H1 (cell line): ENCODE data around the gene SV2A. TPM values are rescaled to one million over a fixed set of nuclear protein-coding genes. Genes with fewer than 3 reads are reported as not detected.

ENCODE experiments used
- CTCF ChIA-PET: fragments of 300-600 bp; sonication (Branson Sonifier 250); formaldehyde crosslinking; loops from one replicate; lab custom pipeline; 2021; ENCODE audit not compliant: partially characterized antibody; lab: Charles Lee
- POLR2A ChIA-PET: fragments of 300-600 bp; sonication (Branson Sonifier 250); formaldehyde crosslinking; loops from one replicate; lab custom pipeline; 2021; ENCODE audit warnings: inconsistent platforms; ENCODE audit not compliant: partially characterized antibody; lab: Charles Lee
- DNase-seq, 2 experiments: peaks; one replicate each; pipeline versions ENCODE4 v3.0.0 to v3.0.0-alpha.2; 2010 to 2022; ENCODE audit warnings: low spot score in 2 of 2, low read depth in 1 of 2, mixed read lengths in 1 of 2
- FAIRE-seq: peaks from 2 replicates; lab custom pipeline; 2011; peaks lifted over from hg19 to GRCh38; lab: Jason Lieb, UNC
- H2AFZ ChIP-seq: 2 replicates; pipeline ENCODE4 v1.8.1; 2012; ENCODE audit warnings: low read length, inconsistent platforms
- H2AK5ac ChIP-seq: 2 replicates; pipeline ENCODE4 v1.6.1; 2013; ENCODE audit warnings: low read depth, low read length
- H2BK120ac ChIP-seq: replicated peaks from 2 replicates; pipeline ENCODE3; 2013; ENCODE audit warnings: low read depth, low read length, inconsistent platforms
- H2BK12ac ChIP-seq: 2 replicates; pipeline ENCODE4 v1.6.1; 2013; ENCODE audit warnings: low read depth, low read length
- H2BK15ac ChIP-seq: 2 replicates; pipeline ENCODE4 v1.6.1; 2013; ENCODE audit warnings: low read length
- H2BK20ac ChIP-seq: 2 replicates; pipeline ENCODE4 v1.6.1; 2013; ENCODE audit warnings: low read length
- H2BK5ac ChIP-seq: 2 replicates; pipeline ENCODE4 v1.6.1; 2013; ENCODE audit warnings: low read depth, low read length
- H3K14ac ChIP-seq: 2 replicates; pipeline ENCODE4 v1.6.1; 2013; ENCODE audit warnings: inconsistent platforms; ENCODE audit not compliant: insufficient read length
- H3K18ac ChIP-seq: 2 replicates; pipeline ENCODE4 v1.6.1; 2013; ENCODE audit warnings: low read length; ENCODE audit errors: extremely low read depth
- H3K23ac ChIP-seq: 2 replicates; pipeline ENCODE4 v1.6.1; 2013; ENCODE audit warnings: inconsistent platforms; ENCODE audit not compliant: insufficient read length
- H3K23me2 ChIP-seq: 2 replicates; pipeline ENCODE4 v1.6.1; 2013; ENCODE audit warnings: low read depth, low read length
- H3K27ac ChIP-seq: 2 replicates; pipeline ENCODE4 v1.6.1; 2011; ENCODE audit warnings: low read depth, low read length, inconsistent platforms
- H3K27me3 ChIP-seq, 4 experiments: replicated peaks in 1 of 4; 1 replicate in 1 of 4; 2 replicates in 3 of 4; pipeline versions ENCODE4 v1.6.1 to v1.8.1; 2011 to 2013; ENCODE audit warnings: low read length in 3 of 4, mild to moderate bottlenecking in 3 of 4, inconsistent platforms in 2 of 4, mixed read lengths in 2 of 4, moderate library complexity in 1 of 4; ENCODE audit not compliant: control insufficient read depth in 3 of 4, insufficient read depth in 3 of 4; ENCODE audit errors: extremely low read depth in 1 of 4
- H3K36me3 ChIP-seq, 4 experiments: 2 replicates each; pipeline versions ENCODE4 v1.6.1 to v1.8.1; 2011 to 2013; ENCODE audit warnings: mild to moderate bottlenecking in 4 of 4, low read length in 3 of 4, moderate library complexity in 2 of 4, control low read depth in 1 of 4, inconsistent platforms in 1 of 4; ENCODE audit not compliant: insufficient read depth in 4 of 4, control insufficient read depth in 2 of 4
- H3K4ac ChIP-seq: replicated peaks from 2 replicates; pipeline ENCODE3; 2013; ENCODE audit warnings: low read length, low read depth, mixed read lengths, inconsistent platforms; ENCODE audit not compliant: insufficient read length
- H3K4me1 ChIP-seq, 4 experiments: replicated peaks in 1 of 4; 1 replicate in 1 of 4; 2 replicates in 3 of 4; pipeline versions ENCODE4 v1.6.1 to v1.8.1; 2011 to 2013; ENCODE audit warnings: low read length in 3 of 4, inconsistent platforms in 2 of 4, mixed read lengths in 1 of 4; ENCODE audit not compliant: insufficient read depth in 4 of 4, control insufficient read depth in 3 of 4
- H3K4me2 ChIP-seq, 2 experiments: 2 replicates each; pipeline versions ENCODE4 v1.6.1 to v1.8.1; 2011 to 2013; ENCODE audit warnings: low read depth in 2 of 2, low read length in 2 of 2, control low read depth in 1 of 2, inconsistent platforms in 1 of 2, mild to moderate bottlenecking in 1 of 2; ENCODE audit not compliant: insufficient read depth in 1 of 2
- H3K4me3 ChIP-seq, 4 experiments: fragments of 200-600, 300-600 bp in 1 of 4; sonication (generic), shearing (Covaris generic), sonication (Bioruptor Twin) in 1 of 4; 2 replicates each; pipeline versions ENCODE4 v1.5.1 to v1.8.1; 2011 to 2016; ENCODE audit warnings: low read length in 4 of 4, low read depth in 3 of 4, control low read depth in 2 of 4, inconsistent platforms in 2 of 4, mild to moderate bottlenecking in 2 of 4, mixed read lengths in 1 of 4, moderate library complexity in 1 of 4; ENCODE audit not compliant: insufficient read depth in 2 of 4; ENCODE audit errors: extremely low read depth in 1 of 4
- H3K56ac ChIP-seq: replicated peaks from 2 replicates; pipeline ENCODE3; 2013; ENCODE audit warnings: low read depth, mild to moderate bottlenecking, mixed read lengths, low read length, inconsistent platforms; ENCODE audit not compliant: insufficient read length
- H3K79me1 ChIP-seq: 2 replicates; pipeline ENCODE4 v1.6.1; 2013; ENCODE audit warnings: low read depth, low read length, control low read depth
- H3K79me2 ChIP-seq, 2 experiments: 2 replicates each; pipeline versions ENCODE4 v1.6.1 to v1.8.1; 2012 to 2013; ENCODE audit warnings: low read length in 2 of 2, mild to moderate bottlenecking in 2 of 2, inconsistent platforms in 1 of 2; ENCODE audit not compliant: insufficient read depth in 2 of 2, control insufficient read depth in 1 of 2
- H3K9ac ChIP-seq, 4 experiments: replicated peaks in 1 of 4; 1 replicate in 1 of 4; 2 replicates in 3 of 4; pipeline versions ENCODE4 v1.6.1 to v1.8.1; 2011 to 2013; ENCODE audit warnings: low read depth in 3 of 4, low read length in 3 of 4, control low read depth in 2 of 4, mild to moderate bottlenecking in 2 of 4, moderate library complexity in 2 of 4, inconsistent platforms in 1 of 4; ENCODE audit errors: extremely low read depth in 1 of 4
- H3K9me3 ChIP-seq, 2 experiments: 2 replicates each; pipeline versions ENCODE4 v1.6.1 to v1.8.1; 2012 to 2013; ENCODE audit warnings: mild to moderate bottlenecking in 2 of 2, moderate library complexity in 2 of 2, control low read depth in 1 of 2, inconsistent platforms in 1 of 2, low read depth in 1 of 2, low read length in 1 of 2, mixed read lengths in 1 of 2; ENCODE audit not compliant: insufficient read depth in 2 of 2
- H4K20me1 ChIP-seq, 2 experiments: replicated peaks in 1 of 2; 2 replicates each; pipeline versions ENCODE3 to v1.8.1; 2011 to 2013; ENCODE audit warnings: inconsistent platforms in 2 of 2, low read length in 2 of 2, mild to moderate bottlenecking in 1 of 2; ENCODE audit not compliant: insufficient read depth in 2 of 2, control insufficient read depth in 1 of 2
- H4K5ac ChIP-seq: 2 replicates; pipeline ENCODE4 v1.6.1; 2013; ENCODE audit warnings: low read length, low read depth, mixed read lengths, inconsistent platforms; ENCODE audit not compliant: insufficient read length
- H4K8ac ChIP-seq: 2 replicates; pipeline ENCODE4 v1.8.0; 2013; ENCODE audit warnings: mild to moderate bottlenecking, moderate library complexity, low read length, inconsistent platforms; ENCODE audit not compliant: insufficient read depth; ENCODE audit errors: extremely low read depth
- H4K91ac ChIP-seq: replicated peaks from 2 replicates; pipeline ENCODE3; 2013; ENCODE audit warnings: low read length, mixed read lengths, inconsistent platforms; ENCODE audit not compliant: insufficient read length
- CHD2 ChIP-seq: IDR thresholded peaks from 2 replicates; pipeline ENCODE4 v1.6.1; 2012; ENCODE audit warnings: low read length, improper control_type of control experiment
- CREB1 ChIP-seq: IDR thresholded peaks from 2 replicates; pipeline ENCODE4 v1.6.1; 2012; ENCODE audit warnings: inconsistent platforms
- JUND ChIP-seq: IDR thresholded peaks from 2 replicates; pipeline ENCODE4 v1.6.1; 2011; ENCODE audit warnings: mild to moderate bottlenecking, improper control_type of control experiment, low read length
- NANOG ChIP-seq: IDR thresholded peaks from 2 replicates; pipeline ENCODE4 v1.6.1; 2011; ENCODE audit warnings: low read length, low read depth, mild to moderate bottlenecking, inconsistent platforms; ENCODE audit not compliant: insufficient read depth, poor library complexity, severe bottlenecking
- PHF8 ChIP-seq: fragments of 200-600 bp; sonication (generic); conservative IDR thresholded peaks from 2 replicates; pipeline ENCODE4 v1.7.1; 2012; ENCODE audit warnings: low read depth, mild to moderate bottlenecking, inconsistent platforms, low read length, moderate library complexity
- POLR2AphosphoS5 ChIP-seq: IDR thresholded peaks from 2 replicates; pipeline ENCODE4 v1.6.1; 2011; ENCODE audit warnings: low read depth, low read length
- SAP30 ChIP-seq: fragments of 300-600 bp; sonication (generic); IDR thresholded peaks from 2 replicates; pipeline ENCODE4 v1.7.1; 2012; ENCODE audit warnings: low read length, moderate library complexity, mild to moderate bottlenecking, inconsistent platforms; ENCODE audit not compliant: insufficient read depth, insufficient replicate concordance
- TCF12 ChIP-seq: IDR thresholded peaks from 2 replicates; pipeline ENCODE4 v1.6.1; 2011; ENCODE audit warnings: low read depth, mild to moderate bottlenecking, low read length
- WGBS, 2 experiments: shearing (Covaris generic) in 1 of 2; methylation state at CpG; one replicate each; pipeline versions ENCODE4 v1.1.6 to v1.1.7; 2013 to 2015; ENCODE audit warnings: low lambda C conversion rate in 2 of 2, mixed read lengths in 2 of 2, inconsistent platforms in 1 of 2, low coverage in 1 of 2, missing lambda C conversion rate in 1 of 2; ENCODE audit not compliant: insufficient replicate concordance in 2 of 2, insufficient coverage in 1 of 2, insufficient read length in 1 of 2; ENCODE audit errors: extremely low coverage in 1 of 2, missing lambda C conversion rate in 1 of 2; 5-methylcytosine and 5-hydroxymethylcytosine counted together
- polyA plus RNA-seq, 7 experiments: library from polyadenylated mRNA; depleted of rRNA in 3 of 7; stranded (reverse) in 5 of 7; unstranded in 2 of 7; fragments of >200 nt in 5 of 7; fragments of 200-250 nt in 2 of 7; gene quantifications; 1 replicate in 5 of 7; 2 replicates in 1 of 7; 4 replicates in 1 of 7; pipeline versions ENCODE4 v1.2.1 to v1.2.3, GENCODE V29; 2011 to 2013; ENCODE audit warnings: missing spikeins in 2 of 7, mixed read lengths in 2 of 7
- total RNA-seq: library from RNA; stranded (reverse); fragmentation: NEBNext Ultra II Directional; extraction: Animal tissue kit (Norgen Biotek cat#: 25700); gene quantifications from 2 replicates; pipeline ENCODE4 v1.2.1, GENCODE V29; 2021
- TF ChIP-seq, protein P1 (sequence below): IDR thresholded peaks from 2 replicates; pipeline ENCODE4 v1.6.1; 2012; ENCODE audit warnings: low read length, inconsistent platforms

SV2A gene
- total and polyA plus RNA-seq, 2 of the 8 experiments (the other 6 are each of a cell fraction or from before 2014, with no cell fraction given): 41.8 to 51.8 TPM

GRCh38 chr1:149888247-149888998 lies 29.2 kb downstream of the SV2A start:
- Histone ChIP-seq H3K14ac (no peak overlapping the region), H3K36me3 (no peaks in the 10 kb centered on the region), H2BK120ac (peak overlapping the region; percentile 89), H2BK12ac (peak overlapping the region; percentile 88), H3K27ac (peak overlapping the region; percentile 98), H2AFZ (peak overlapping the region; percentile 59), H4K91ac (peak overlapping the region; percentile 91), H2BK20ac (peak overlapping the region; percentile 68; the same call in 1 of the 2 replicates), H3K23me2 (peaks cover 21% of the 10 kb centered on the region), H3K4ac (peak overlapping the region; percentile 76), H2AK5ac (peak overlapping the region; percentile 47), H3K23ac (no peak overlapping the region), H4K5ac (peak overlapping the region; percentile 72), H3K9me3 (no peaks in the 10 kb centered on the region), H3K9ac (peak overlapping the region; percentile 8 to 93 (median 88)), H3K4me1 (peaks cover 0 to 5% (median 0%) of the 10 kb centered on the region in 4 experiments; a peak in 4 of 7 replicates), H3K18ac (peak overlapping the region; percentile 93), H2BK5ac (peak overlapping the region; percentile 89), H3K4me2 (peak overlapping the region; percentile 83 to 87), H4K8ac (no peak overlapping the region), H3K79me2 (0 out of 4 replicates have a peak, but pooled peaks cover 0 to 4% of the 10 kb centered on the region in 2 experiments), H3K4me3 (peak overlapping the region; percentile 70 to 92 (median 82); a peak in 7 of 8 replicates), H3K56ac (peak overlapping the region; percentile 85), H3K27me3 (no peaks in the 10 kb centered on the region), H2BK15ac (peak overlapping the region; percentile 75; the same call in 1 of the 2 replicates), H3K79me1 (peaks cover 3% of the 10 kb centered on the region; the same call in 1 of the 2 replicates), H4K20me1 (no peaks in the 10 kb centered on the region)
- ChIA-PET POLR2A (interaction anchor here (0.7 to 8.5 kb wide), 41 partner anchors 9 to 998 kb away, joined by 3 to 278 read pairs (median 9); partner anchors contain the start of genes BOLA1, CIART, CTXND2 and MTMR11), CTCF (interaction anchor here (0.6 to 3.0 kb wide), 16 partner anchors 10 to 299 kb away, joined by 3 to 14 read pairs (median 4); partner anchors contain the start of gene OTUD7B)
- WGBS, 2 experiments: 3% methylated on average over 26 of the region's 28 CpGs; no CpG with 5 or more reads in 1 of the 2 experiments
- FAIRE-seq (no peak), DNase-seq (peak; percentile 82 to 87)
- TF ChIP-seq POLR2AphosphoS5: peak; percentile 96
- TF ChIP-seq NANOG: no peak
- peak; percentile 66; the same call in 1 of the 2 replicates for TF ChIP-seq CHD2
- no peak for TF ChIP-seq SAP30
- TF ChIP-seq PHF8: no peak; the same call in 1 of the 2 replicates
- 0 out of 2 replicates have a peak, but pooled peaks have one; percentile 6 for TF ChIP-seq JUND
- TF ChIP-seq, protein P1, sequence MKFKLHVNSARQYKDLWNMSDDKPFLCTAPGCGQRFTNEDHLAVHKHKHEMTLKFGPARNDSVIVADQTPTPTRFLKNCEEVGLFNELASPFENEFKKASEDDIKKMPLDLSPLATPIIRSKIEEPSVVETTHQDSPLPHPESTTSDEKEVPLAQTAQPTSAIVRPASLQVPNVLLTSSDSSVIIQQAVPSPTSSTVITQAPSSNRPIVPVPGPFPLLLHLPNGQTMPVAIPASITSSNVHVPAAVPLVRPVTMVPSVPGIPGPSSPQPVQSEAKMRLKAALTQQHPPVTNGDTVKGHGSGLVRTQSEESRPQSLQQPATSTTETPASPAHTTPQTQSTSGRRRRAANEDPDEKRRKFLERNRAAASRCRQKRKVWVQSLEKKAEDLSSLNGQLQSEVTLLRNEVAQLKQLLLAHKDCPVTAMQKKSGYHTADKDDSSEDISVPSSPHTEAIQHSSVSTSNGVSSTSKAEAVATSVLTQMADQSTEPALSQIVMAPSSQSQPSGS: 0 out of 2 replicates have a peak, but pooled peaks have one; percentile 9
- TF ChIP-seq TCF12: no peak
- TF ChIP-seq CREB1: peak; percentile 74
